Neural progenitor cell (in vitro differentiated cells): ENCODE results near the gene EDDM3A. TPM values are rescaled to one million over a fixed set of nuclear protein-coding genes. Genes with fewer than 3 reads are reported as not detected.

ENCODE experiments used
- DNase-seq: peaks from one replicate; pipeline ENCODE4 v3.0.0-alpha.2; 2016; ENCODE audit warnings: low spot score
- H2AFZ ChIP-seq: fragments of 200-600 bp; sonication (generic); replicated peaks from 2 replicates; pipeline ENCODE4 v1.6.1; 2016; ENCODE audit warnings: antibody characterized with exemption
- H3F3A ChIP-seq: fragments of 200-600 bp; sonication (generic); 2 replicates; pipeline ENCODE4 v1.6.1; 2016; ENCODE audit warnings: antibody characterized with exemption, low read depth
- H3K27ac ChIP-seq: fragments of 200-600 bp; sonication (generic); 2 replicates; pipeline ENCODE4 v1.5.1; 2016; ENCODE audit warnings: mild to moderate bottlenecking
- H3K27me3 ChIP-seq: fragments of 200-600 bp; sonication (generic); 2 replicates; pipeline ENCODE4 v1.6.1; 2016; ENCODE audit warnings: mild to moderate bottlenecking, moderate library complexity
- H3K36me3 ChIP-seq: fragments of 200-600 bp; sonication (generic); 2 replicates; pipeline ENCODE4 v1.5.1; 2016
- H3K4me1 ChIP-seq: fragments of 200-600 bp; sonication (generic); 2 replicates; pipeline ENCODE4 v1.6.1; 2016; ENCODE audit warnings: mixed run types
- H3K4me2 ChIP-seq: fragments of 200-600 bp; sonication (generic); 2 replicates; pipeline ENCODE4 v1.6.1; 2016
- H3K4me3 ChIP-seq: fragments of 200-600 bp; sonication (generic); 2 replicates; pipeline ENCODE4 v1.5.1; 2016
- H3K79me2 ChIP-seq: fragments of 200-600 bp; sonication (generic); 2 replicates; pipeline ENCODE4 v1.6.1; 2016; ENCODE audit warnings: low read depth
- H3K9ac ChIP-seq: fragments of 200-600 bp; sonication (generic); 2 replicates; pipeline ENCODE4 v1.6.1; 2016
- H3K9me3 ChIP-seq: fragments of 200-600 bp; sonication (generic); 2 replicates; pipeline ENCODE4 v1.5.1; 2016; ENCODE audit warnings: low read depth
- H4K20me1 ChIP-seq: fragments of 200-600 bp; sonication (generic); 2 replicates; pipeline ENCODE4 v1.6.1; 2016; ENCODE audit warnings: low read depth
- H3K27ac Mint-ChIP-seq: 3 replicates; pipeline ENCODE4 v1.8.0; 2021; ENCODE audit warnings: mixed read lengths
- H3K27me3 Mint-ChIP-seq: 2 replicates; pipeline ENCODE4 v1.8.0; 2022; ENCODE audit warnings: low read depth, mild to moderate bottlenecking, inconsistent platforms, moderate library complexity, mixed read lengths; ENCODE audit not compliant: insufficient read depth
- H3K36me3 Mint-ChIP-seq: 3 replicates; pipeline ENCODE4 v1.8.0; 2021; ENCODE audit warnings: mixed read lengths
- H3K4me1 Mint-ChIP-seq: 3 replicates; pipeline ENCODE4 v1.8.0; 2021; ENCODE audit warnings: mixed read lengths
- H3K4me3 Mint-ChIP-seq: 3 replicates; pipeline ENCODE4 v1.8.0; 2021; ENCODE audit warnings: mild to moderate bottlenecking, moderate library complexity, mixed read lengths
- H3K9me3 Mint-ChIP-seq: 3 replicates; pipeline ENCODE4 v1.8.0; 2020; ENCODE audit warnings: mixed read lengths
- CTCF ChIP-seq: fragments of 200-600 bp; sonication (generic); IDR thresholded peaks from 2 replicates; pipeline ENCODE4 v1.5.1; 2017; ENCODE audit warnings: antibody characterized with exemption, mild to moderate bottlenecking
- EZH2 ChIP-seq: fragments of 200-600 bp; sonication (generic); IDR thresholded peaks from 2 replicates; pipeline ENCODE4 v1.6.1; 2017; ENCODE audit warnings: antibody characterized with exemption, mild to moderate bottlenecking, moderate library complexity
- EZH2phosphoT487 ChIP-seq: fragments of 200-600 bp; sonication (generic); IDR thresholded peaks from 2 replicates; pipeline ENCODE4 v1.6.1; 2017; ENCODE audit warnings: antibody characterized with exemption
- total RNA-seq: library from RNA; depleted of rRNA; stranded (reverse); fragments of >200 nt; gene quantifications from 2 replicates; pipeline ENCODE4 v1.2.3, GENCODE V29; 2015; ENCODE audit warnings: low replicate concordance

The EDDM3A gene
- total RNA-seq, 1 donor from 2014 or later, result not detected

- Histone ChIP-seq H3K4me1 (peaks cover 22% of the 10 kb centered on the region), H3K9ac (no peak overlapping the region), H3K4me2 (peak overlapping the region; percentile 50), H3K9me3 (no peaks in the 10 kb centered on the region), H2AFZ (peak overlapping the region; percentile 90), H3K36me3 (no peaks in the 10 kb centered on the region), H3K27me3 (no peaks in the 10 kb centered on the region), H4K20me1 (no peaks in the 10 kb centered on the region), H3K79me2 (no peaks in the 10 kb centered on the region), H3K4me3 (no peak overlapping the region), H3F3A (peaks cover 20% of the 10 kb centered on the region), H3K27ac (no peak overlapping the region)
- no peaks in the 10 kb centered on the region for H3K36me3 Mint-ChIP-seq
- H3K4me1 Mint-ChIP-seq, result peaks cover 17% of the 10 kb centered on the region
- H3K4me3 Mint-ChIP-seq, result no peak overlapping the region
- H3K27ac Mint-ChIP-seq, result peak overlapping the region; percentile 7
- TF ChIP-seq CTCF (no peak), EZH2phosphoT487 (no peak), EZH2 (no peak)
- DNase-seq, result no peak
- peaks cover 2% of the 10 kb centered on the region for H3K27me3 Mint-ChIP-seq
- H3K9me3 Mint-ChIP-seq, result peaks cover 2% of the 10 kb centered on the region
Measured at GRCh38 chr14:20781803-20782202, 36.1 kb downstream of the EDDM3A start.

DNA sequence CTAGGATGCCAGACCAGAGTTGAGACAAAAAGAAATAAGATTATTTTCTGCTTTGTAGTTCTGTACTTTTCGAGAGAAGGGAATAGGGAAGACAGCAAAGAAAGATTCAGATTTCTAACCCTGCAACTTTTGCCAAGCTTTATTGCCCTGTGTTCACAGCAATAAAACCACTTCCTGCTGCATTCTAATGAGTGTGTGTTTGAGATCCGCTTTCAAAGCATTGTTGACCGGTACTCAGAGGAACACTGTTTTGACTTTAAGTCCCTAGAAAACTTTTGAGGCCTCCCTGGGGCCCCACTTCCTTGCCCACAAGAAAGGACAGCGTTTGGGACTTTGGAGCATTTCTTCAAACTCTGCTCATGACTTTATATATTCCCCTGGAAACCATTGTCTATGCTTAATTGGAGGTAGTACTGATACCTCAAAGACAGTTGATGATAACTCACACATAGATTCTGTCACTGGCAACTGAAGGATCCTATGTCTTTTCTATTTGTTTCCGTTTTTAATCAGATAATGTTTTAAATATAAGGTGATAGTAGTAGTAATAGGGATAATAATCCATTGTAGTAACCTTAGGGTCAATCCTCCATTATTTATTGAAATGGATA lies 36.7 kb downstream of the EDDM3A start:
- H3K9me3 Mint-ChIP-seq, result peaks cover 2% of the 10 kb centered on the region
- peak overlapping the region; percentile 7 for H3K27ac Mint-ChIP-seq
- no peak overlapping the region for H3K27ac ChIP-seq
- peaks cover 20% of the 10 kb centered on the region for H3F3A ChIP-seq
- H3K4me1 Mint-ChIP-seq, result peaks cover 17% of the 10 kb centered on the region
- H3K9me3 ChIP-seq, result no peaks in the 10 kb centered on the region
- no peaks in the 10 kb centered on the region for H3K79me2 ChIP-seq
- H3K36me3 ChIP-seq, result no peaks in the 10 kb centered on the region
- TF ChIP-seq EZH2 (no peak), EZH2phosphoT487 (no peak), CTCF (no peak)
- peak overlapping the region; percentile 90 for H2AFZ ChIP-seq
- H3K4me3 Mint-ChIP-seq, result no peak overlapping the region
- no peak overlapping the region for H3K9ac ChIP-seq
- peaks cover 22% of the 10 kb centered on the region for H3K4me1 ChIP-seq
- H3K27me3 Mint-ChIP-seq, result peaks cover 2% of the 10 kb centered on the region
- peak overlapping the region; percentile 50 for H3K4me2 ChIP-seq
- H3K27me3 ChIP-seq, result no peaks in the 10 kb centered on the region
- peak; percentile 18 for DNase-seq
- no peaks in the 10 kb centered on the region for H4K20me1 ChIP-seq
- no peak overlapping the region for H3K4me3 ChIP-seq
- no peaks in the 10 kb centered on the region for H3K36me3 Mint-ChIP-seq

- peaks cover 7% of the 10 kb centered on the region for H3K4me1 Mint-ChIP-seq
Measured at GRCh38 chr14:20787025-20787424, 41.3 kb downstream of the EDDM3A start.

More at GRCh38 chr14:20787025-20787424, 41.3 kb downstream of the EDDM3A start:
- no peaks in the 10 kb centered on the region for H3K27me3 ChIP-seq
- H3K9me3 ChIP-seq, result no peaks in the 10 kb centered on the region
- no peak for DNase-seq
- no peaks in the 10 kb centered on the region for H3K79me2 ChIP-seq
- H4K20me1 ChIP-seq, result no peaks in the 10 kb centered on the region
- no peak overlapping the region for H3K4me3 Mint-ChIP-seq
- peaks cover 13% of the 10 kb centered on the region for H3K4me1 ChIP-seq
- H3K36me3 ChIP-seq, result no peaks in the 10 kb centered on the region
- H3K27ac Mint-ChIP-seq, result no peak overlapping the region
- no peak overlapping the region for H3K9ac ChIP-seq
- H3K27me3 Mint-ChIP-seq, result peaks cover 3% of the 10 kb centered on the region
- no peaks in the 10 kb centered on the region for H3K36me3 Mint-ChIP-seq
- peaks cover 8% of the 10 kb centered on the region for H3F3A ChIP-seq
- H3K4me3 ChIP-seq, result no peak overlapping the region
- H3K9me3 Mint-ChIP-seq, result peaks cover 2% of the 10 kb centered on the region
- H2AFZ ChIP-seq, result no peak overlapping the region
- H3K27ac ChIP-seq, result no peak overlapping the region
- H3K4me2 ChIP-seq, result no peak overlapping the region
- TF ChIP-seq EZH2phosphoT487 (no peak), EZH2 (no peak), CTCF (no peak)
